Body of pancreas (tissue), 4 donors: ENCODE data around the gene PHTF1.

Experiments
- POLR2A ChIP-seq, 3 donors: fragments of 450-650 bp; IDR thresholded peaks; one replicate each; pipeline ENCODE4 v1.6.1; 2016; ENCODE audit warnings: antibody characterized with exemption in 3 of 3, mild to moderate bottlenecking in 2 of 3
- TF ChIP-seq, protein P1 (sequence below), 7 experiments: fragments of 450-650 bp in 4 of 7; fragments of 200-600 bp in 3 of 7; sonication (generic) in 3 of 7; IDR thresholded peaks; one replicate each; pipeline ENCODE4 v1.5.1; 2016 to 2019; ENCODE audit warnings: antibody characterized with exemption in 7 of 7

DNA sequence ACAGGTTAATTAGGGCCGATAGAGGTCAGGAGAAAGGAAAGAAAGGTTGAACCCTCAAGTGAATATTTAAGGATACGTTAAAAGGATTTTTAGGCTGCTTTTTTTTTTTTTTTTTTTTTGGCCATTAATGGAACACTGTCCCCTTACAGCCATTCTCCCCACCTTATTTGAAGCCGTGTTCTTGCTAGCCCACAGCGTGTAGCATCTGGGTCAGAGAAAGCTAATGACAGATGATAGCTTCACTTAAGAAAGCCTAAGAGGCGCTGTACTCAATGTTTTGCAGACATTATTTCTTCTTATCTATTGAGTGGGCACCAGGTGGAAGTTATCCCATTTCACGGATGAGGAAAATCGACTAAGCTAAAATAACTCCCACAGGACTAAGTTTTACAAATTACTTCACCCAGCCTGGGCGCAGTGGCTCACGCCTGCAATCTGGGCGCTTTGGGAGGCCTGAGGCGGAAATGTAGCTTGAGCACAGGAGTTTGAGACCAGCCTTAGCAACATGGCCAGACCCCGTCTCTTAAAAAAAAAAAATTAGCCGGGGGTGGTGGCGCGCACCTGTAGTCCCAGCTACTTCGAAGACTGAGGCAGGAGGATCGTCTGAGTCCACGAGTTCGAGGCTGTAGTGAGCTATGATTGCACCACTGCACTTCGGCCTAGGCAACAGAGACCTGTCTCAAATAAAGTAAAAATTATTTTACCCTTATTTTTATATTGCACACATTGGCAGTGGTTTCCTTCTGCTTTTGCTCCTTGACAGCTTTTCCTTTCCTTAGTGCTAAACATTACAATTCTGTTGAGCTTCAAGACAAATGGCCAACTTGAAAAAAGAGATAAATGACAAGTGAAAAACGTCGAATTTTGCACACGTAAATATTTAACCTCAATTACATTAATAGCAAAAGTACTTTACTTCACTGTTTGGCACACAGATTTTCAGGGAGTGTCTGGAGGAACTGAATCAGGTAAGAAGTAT lies 1.1 kb upstream of the PHTF1 start:
- TF ChIP-seq, protein P1, sequence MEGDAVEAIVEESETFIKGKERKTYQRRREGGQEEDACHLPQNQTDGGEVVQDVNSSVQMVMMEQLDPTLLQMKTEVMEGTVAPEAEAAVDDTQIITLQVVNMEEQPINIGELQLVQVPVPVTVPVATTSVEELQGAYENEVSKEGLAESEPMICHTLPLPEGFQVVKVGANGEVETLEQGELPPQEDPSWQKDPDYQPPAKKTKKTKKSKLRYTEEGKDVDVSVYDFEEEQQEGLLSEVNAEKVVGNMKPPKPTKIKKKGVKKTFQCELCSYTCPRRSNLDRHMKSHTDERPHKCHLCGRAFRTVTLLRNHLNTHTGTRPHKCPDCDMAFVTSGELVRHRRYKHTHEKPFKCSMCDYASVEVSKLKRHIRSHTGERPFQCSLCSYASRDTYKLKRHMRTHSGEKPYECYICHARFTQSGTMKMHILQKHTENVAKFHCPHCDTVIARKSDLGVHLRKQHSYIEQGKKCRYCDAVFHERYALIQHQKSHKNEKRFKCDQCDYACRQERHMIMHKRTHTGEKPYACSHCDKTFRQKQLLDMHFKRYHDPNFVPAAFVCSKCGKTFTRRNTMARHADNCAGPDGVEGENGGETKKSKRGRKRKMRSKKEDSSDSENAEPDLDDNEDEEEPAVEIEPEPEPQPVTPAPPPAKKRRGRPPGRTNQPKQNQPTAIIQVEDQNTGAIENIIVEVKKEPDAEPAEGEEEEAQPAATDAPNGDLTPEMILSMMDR (IDR thresholded peaks at IDR 0.05) = no peak
- TF ChIP-seq POLR2A (IDR thresholded peaks at IDR 0.05) = no peak
